IMR-90 (cell line): ENCODE data around the gene PLCZ1. TPM values are rescaled to one million over a fixed set of nuclear protein-coding genes. Genes with fewer than 3 reads are reported as not detected.

Experiments
- ATAC-seq: fragments of 200-7000 bp; cut with Tn5 transposase; 2 replicates; pipeline ENCODE4 v1.9.1; 2020; ENCODE audit warnings: low read depth, mild to moderate bottlenecking, moderate library complexity
- BruUV-seq: library from RNA; stranded (reverse); fragments of 400-500 nt; replicated peaks from 2 replicates; lab custom pipeline; 2021; lab: Mats Ljungman, UMichigan
- CTCF ChIA-PET: fragments of 300-600 bp; formaldehyde crosslinking; extraction: SDS; loops from one replicate; lab custom pipeline; 2021; ENCODE audit warnings: antibody characterized with exemption; lab: Yijun Ruan, JAX
- POLR2A ChIA-PET: fragments of 300-600 bp; sonication (Branson Sonifier 250); formaldehyde crosslinking; loops from one replicate; lab custom pipeline; 2022; ENCODE audit warnings: antibody characterized with exemption; ENCODE audit not compliant: unreplicated experiment; lab: Charles Lee
- DNase-seq: peaks from one replicate; pipeline ENCODE4 v3.0.0; 2013
- H2AFZ ChIP-seq: replicated peaks from 2 replicates; pipeline ENCODE3; 2013; ENCODE audit warnings: low read length, mild to moderate bottlenecking; ENCODE audit not compliant: poor library complexity
- H2AK5ac ChIP-seq: 2 replicates; pipeline ENCODE4 v1.6.1; 2013; ENCODE audit warnings: low read depth, low read length, inconsistent platforms
- H2AK9ac ChIP-seq: replicated peaks from 2 replicates; pipeline ENCODE3; 2013; ENCODE audit warnings: mild to moderate bottlenecking, low read depth, low read length, moderate library complexity; ENCODE audit not compliant: poor library complexity
- H2BK120ac ChIP-seq: 2 replicates; pipeline ENCODE4 v1.6.1; 2013; ENCODE audit warnings: low read depth, low read length, inconsistent platforms
- H2BK15ac ChIP-seq: 3 replicates; pipeline ENCODE4 v1.6.1; 2013; ENCODE audit warnings: low read depth, low read length, inconsistent platforms
- H2BK20ac ChIP-seq: 2 replicates; pipeline ENCODE4 v1.6.1; 2013; ENCODE audit warnings: low read depth, mild to moderate bottlenecking, inconsistent platforms, low read length, moderate library complexity
- H2BK5ac ChIP-seq: 2 replicates; pipeline ENCODE4 v1.6.1; 2013; ENCODE audit warnings: mild to moderate bottlenecking, low read depth, low read length, inconsistent platforms; ENCODE audit not compliant: poor library complexity, severe bottlenecking
- H3K14ac ChIP-seq: replicated peaks from 2 replicates; pipeline ENCODE4 v1.6.1; 2013; ENCODE audit warnings: low read depth, low read length, inconsistent platforms
- H3K18ac ChIP-seq: 2 replicates; pipeline ENCODE4 v1.6.1; 2013; ENCODE audit warnings: low read depth, low read length, control low read depth
- H3K23ac ChIP-seq: 2 replicates; pipeline ENCODE4 v1.6.1; 2013; ENCODE audit warnings: low read depth, low read length, inconsistent platforms
- H3K27ac ChIP-seq: 2 replicates; pipeline ENCODE4 v1.5.1; 2013; ENCODE audit warnings: mild to moderate bottlenecking, control low read depth, low read length; ENCODE audit not compliant: insufficient read depth
- H3K27me3 ChIP-seq: 2 replicates; pipeline ENCODE4 v1.6.1; 2013; ENCODE audit warnings: low read length; ENCODE audit not compliant: control insufficient read depth, insufficient read depth
- H3K36me3 ChIP-seq: 2 replicates; pipeline ENCODE4 v1.6.1; 2013; ENCODE audit warnings: low read length, mixed read lengths; ENCODE audit not compliant: control insufficient read depth, insufficient read depth
- H3K4ac ChIP-seq: 2 replicates; pipeline ENCODE4 v1.6.1; 2013; ENCODE audit warnings: low read depth, low read length, inconsistent platforms
- H3K4me1 ChIP-seq: 2 replicates; pipeline ENCODE4 v1.6.1; 2013; ENCODE audit warnings: low read length, mixed read lengths; ENCODE audit not compliant: control insufficient read depth, insufficient read depth
- H3K4me2 ChIP-seq: 2 replicates; pipeline ENCODE4 v1.6.1; 2013; ENCODE audit warnings: low read depth, mild to moderate bottlenecking, control low read depth, low read length, moderate library complexity
- H3K4me3 ChIP-seq: 2 replicates; pipeline ENCODE4 v1.5.1; 2013; ENCODE audit warnings: low read depth, mild to moderate bottlenecking, control low read depth, low read length, moderate library complexity; ENCODE audit not compliant: insufficient read depth
- H3K56ac ChIP-seq: 2 replicates; pipeline ENCODE4 v1.6.1; 2013; ENCODE audit warnings: low read length, inconsistent platforms; ENCODE audit not compliant: insufficient read depth; ENCODE audit errors: extremely low read depth
- H3K79me1 ChIP-seq, 2 experiments: 2 replicates each; pipeline ENCODE4 v1.6.1; 2013; ENCODE audit warnings: low read length in 2 of 2, inconsistent platforms in 1 of 2, low read depth in 1 of 2
- H3K9ac ChIP-seq: 2 replicates; pipeline ENCODE4 v1.6.1; 2013; ENCODE audit warnings: low read depth, low read length, control low read depth
- H3K9me1 ChIP-seq: 2 replicates; pipeline ENCODE4 v1.6.1; 2013; ENCODE audit warnings: low read length, inconsistent platforms; ENCODE audit not compliant: insufficient read depth
- H3K9me3 ChIP-seq: 2 replicates; pipeline ENCODE4 v1.6.1; 2013; ENCODE audit warnings: low read length; ENCODE audit not compliant: control insufficient read depth, insufficient read depth
- H4K20me1 ChIP-seq: 2 replicates; pipeline ENCODE4 v1.6.1; 2013; ENCODE audit warnings: low read length, inconsistent platforms; ENCODE audit not compliant: insufficient read depth
- H4K5ac ChIP-seq: 2 replicates; pipeline ENCODE4 v1.6.1; 2013; ENCODE audit warnings: mild to moderate bottlenecking, low read depth, low read length, control low read depth
- H4K8ac ChIP-seq, 2 experiments: 2 replicates each; pipeline ENCODE4 v1.6.1; 2013; ENCODE audit warnings: low read depth in 2 of 2, low read length in 2 of 2, control low read depth in 1 of 2, inconsistent platforms in 1 of 2
- H4K91ac ChIP-seq: 2 replicates; pipeline ENCODE4 v1.6.1; 2013; ENCODE audit warnings: low read depth, low read length, inconsistent platforms; ENCODE audit not compliant: insufficient read depth
- CEBPB ChIP-seq: IDR thresholded peaks from 2 replicates; pipeline ENCODE4 v1.6.1; 2012; ENCODE audit warnings: low read depth, low read length, improper control_type of control experiment
- CHD1 ChIP-seq: IDR thresholded peaks from 2 replicates; pipeline ENCODE4 v1.6.1; 2012; ENCODE audit warnings: low read depth, low read length, improper control_type of control experiment
- CTCF ChIP-seq: conservative IDR thresholded peaks from 2 replicates; pipeline ENCODE4 v1.5.1; 2012; ENCODE audit warnings: mild to moderate bottlenecking, low read depth, low read length, improper control_type of control experiment
- ELK1 ChIP-seq: fragments of 150-350 bp; IDR thresholded peaks from 2 replicates; pipeline ENCODE4 v1.6.1; 2016; ENCODE audit warnings: low read depth, mild to moderate bottlenecking, low read length, moderate library complexity, borderline replicate concordance
- FOS ChIP-seq: fragments of 150-350 bp; IDR thresholded peaks from 2 replicates; pipeline ENCODE4 v1.6.1; 2016; ENCODE audit warnings: low read depth, low read length
- MAFK ChIP-seq: IDR thresholded peaks from 2 replicates; pipeline ENCODE4 v1.6.1; 2012; ENCODE audit warnings: low read depth, low read length, improper control_type of control experiment
- MAZ ChIP-seq: IDR thresholded peaks from 2 replicates; pipeline ENCODE4 v1.6.1; 2012; ENCODE audit warnings: low read depth, mild to moderate bottlenecking, low read length, improper control_type of control experiment, moderate library complexity, borderline replicate concordance
- NFE2L2 ChIP-seq: fragments of 150-350 bp; IDR thresholded peaks from 2 replicates; pipeline ENCODE4 v1.6.1; 2016; ENCODE audit warnings: low read depth, mild to moderate bottlenecking, low read length
- POLR2A ChIP-seq: IDR thresholded peaks from 2 replicates; pipeline ENCODE4 v1.6.1; 2012; ENCODE audit warnings: mild to moderate bottlenecking, low read depth, low read length
- RCOR1 ChIP-seq: IDR thresholded peaks from 2 replicates; pipeline ENCODE4 v1.6.1; 2012; ENCODE audit warnings: mild to moderate bottlenecking, low read length, improper control_type of control experiment; ENCODE audit not compliant: insufficient replicate concordance
- RFX5 ChIP-seq: IDR thresholded peaks from 2 replicates; pipeline ENCODE4 v1.8.0; 2012; ENCODE audit warnings: low read depth, mild to moderate bottlenecking, low read length, moderate library complexity
- SMC3 ChIP-seq: fragments of 150-350 bp; IDR thresholded peaks from 2 replicates; pipeline ENCODE4 v1.6.1; 2016; ENCODE audit warnings: low read depth, mild to moderate bottlenecking, antibody characterized with exemption, low read length, moderate library complexity
- WGBS, 2 experiments: methylation state at CpG; one replicate each; pipeline versions ENCODE4 v1.1.5 to v1.1.7; 2013; ENCODE audit warnings: missing lambda C conversion rate in 2 of 2; ENCODE audit not compliant: insufficient read length in 1 of 2; ENCODE audit errors: extremely low coverage in 2 of 2; 5-methylcytosine and 5-hydroxymethylcytosine counted together
- dilution Hi-C: fragments of 300-500 bp; cut with HindIII; formaldehyde crosslinking; loops from one replicate; pipeline ENCODE4 v1.14.3; 2018; ENCODE audit warnings: low sequenced_read_pairs; ENCODE audit not compliant: unreplicated experiment
- in situ Hi-C: fragments of 300-500 bp; cut with MboI; formaldehyde crosslinking; loops from 3 replicates; pipeline ENCODE4 v1.14.3; 2019; ENCODE audit warnings: low sequenced_read_pairs, inconsistent platforms, mixed read lengths
- intact Hi-C: fragments of 100-400 bp; cut with micrococcal nuclease; formaldehyde crosslinking; loops from 2 replicates; pipeline ENCODE4 v1.10.0; 2022
- polyA plus RNA-seq, 3 experiments: library from polyadenylated mRNA; depleted of rRNA; stranded (reverse); fragments of >200 nt; gene quantifications; 2 replicates each; pipeline ENCODE4 v1.2.3, GENCODE V29; 2012; ENCODE audit warnings: low replicate concordance in 1 of 3
- total RNA-seq: library from RNA; depleted of rRNA; stranded (reverse); fragments of >200 nt; gene quantifications from 2 replicates; pipeline ENCODE4 v1.2.3, GENCODE V29; 2012

PLCZ1 gene
- total and polyA plus RNA-seq, 2 of the 4 experiments (the other 2 are of a cell fraction), result not detected

GRCh38 chr12:18751866-18752265 is 14.1 kb upstream of the PLCZ1 start:
- CTCF ChIA-PET, result interaction anchor here (0.5 kb wide), 1 partner anchor 288 kb away, joined by 3 read pairs; no protein-coding TSS in a partner anchor
- H3K27ac ChIP-seq, result no peak overlapping the region
- H3K27me3 ChIP-seq, result no peaks in the 10 kb centered on the region
- no peak overlapping the region for H4K8ac ChIP-seq
- WGBS, 2 experiments, result no CpG with 5 or more reads among the region's 2 CpGs
- intact Hi-C loops (no loop called here), in situ Hi-C loops (no loop called here), dilution Hi-C loops (no loop called here)
- H4K5ac ChIP-seq, result no peak overlapping the region
- no peak overlapping the region for H3K18ac ChIP-seq
- H2BK15ac ChIP-seq, result no peak overlapping the region
- POLR2A ChIA-PET, result no interaction called here
- H3K56ac ChIP-seq, result no peak overlapping the region
- H2BK5ac ChIP-seq, result no peak overlapping the region
- no peak overlapping the region for H3K4ac ChIP-seq
- H3K9me1 ChIP-seq, result peaks cover 23% of the 10 kb centered on the region
- no peak overlapping the region for H3K9ac ChIP-seq
- H3K36me3 ChIP-seq, result no peaks in the 10 kb centered on the region
- peaks cover 20% of the 10 kb centered on the region for H3K4me1 ChIP-seq
- H2AFZ ChIP-seq, result no peak overlapping the region
- H2BK20ac ChIP-seq, result peak overlapping the region; percentile 8; the same call in 1 of the 2 replicates
- peak overlapping the region; percentile 3 for H2BK120ac ChIP-seq
- H3K9me3 ChIP-seq, result no peaks in the 10 kb centered on the region
- H3K4me2 ChIP-seq, result no peak overlapping the region
- H2AK5ac ChIP-seq, result no peak overlapping the region; the same call in 1 of the 2 replicates
- BruUV-seq, result no TSS peak
- no peak overlapping the region for H2AK9ac ChIP-seq
- H3K79me1 ChIP-seq, result no peaks in the 10 kb centered on the region
- DNase-seq (no peak), ATAC-seq (no peak)
- H3K14ac ChIP-seq, result peak overlapping the region; percentile 50; the same call in 1 of the 2 replicates
- TF ChIP-seq ELK1, result no peak
- TF ChIP-seq RFX5, result no peak
- TF ChIP-seq MAFK, result no peak
- TF ChIP-seq CTCF, result no peak
- no peak for TF ChIP-seq SMC3
- no peak for TF ChIP-seq CHD1
- TF ChIP-seq CEBPB, result no peak
- TF ChIP-seq RCOR1, result no peak
- TF ChIP-seq FOS, result no peak
- no peak for TF ChIP-seq NFE2L2
- TF ChIP-seq MAZ, result no peak
- TF ChIP-seq POLR2A, result no peak
- no peaks in the 10 kb centered on the region for H4K20me1 ChIP-seq
- 0 out of 2 replicates have a peak overlapping the region, but pooled peaks have one; percentile 24 for H4K91ac ChIP-seq
- no peak overlapping the region for H3K23ac ChIP-seq
- no peak overlapping the region for H3K4me3 ChIP-seq
